ENCODE results near the gene NUP54. TPM values are rescaled to one million over a fixed set of nuclear protein-coding genes. Genes with fewer than 3 reads are reported as not detected.

The NUP54 gene
- total RNA-seq, 2 donors from 2014 or later, result 17.9 to 44.8 TPM

DNA sequence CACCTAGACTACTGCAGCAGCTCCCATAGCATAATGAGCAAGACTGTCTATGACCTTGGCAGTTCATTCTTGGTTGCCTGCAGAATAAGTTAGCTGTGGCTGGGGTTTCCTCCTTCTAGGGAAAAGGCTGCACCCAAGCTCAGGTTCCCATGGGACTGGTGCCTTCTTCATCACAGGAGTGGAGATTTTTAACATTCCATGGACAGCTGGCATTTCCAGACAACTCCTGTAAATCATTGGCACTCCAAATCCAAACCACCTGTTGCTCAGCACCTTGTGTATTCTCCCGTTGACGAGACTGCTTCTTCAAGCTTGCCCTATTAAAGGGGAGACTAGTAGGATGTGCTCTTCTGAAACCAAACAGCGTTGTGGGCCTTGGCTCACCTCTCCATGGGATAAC lies 7.8 kb upstream of the NUP54 start:
- Histone ChIP-seq H3K9me3 (no peaks in the 10 kb centered on the region), H3K27me3 (replicated peaks; ENCODE audit: insufficient read depth) (no peaks in the 10 kb centered on the region), H3K36me3 (peaks cover 8% of the 10 kb centered on the region), H3K4me3 (no peak overlapping the region), H3K4me1 (ENCODE audit: control insufficient read depth in 1 of 2, low read depth in 2 of 2) (no peaks in the 10 kb centered on the region), H3K27ac (no peak overlapping the region)
- ATAC-seq (ENCODE audit: insufficient number of reproducible peaks, low FRiP score, low read depth) (no peak), DNase-seq (ENCODE audit: low spot score) (no peak)
- TF ChIP-seq, protein P1, sequence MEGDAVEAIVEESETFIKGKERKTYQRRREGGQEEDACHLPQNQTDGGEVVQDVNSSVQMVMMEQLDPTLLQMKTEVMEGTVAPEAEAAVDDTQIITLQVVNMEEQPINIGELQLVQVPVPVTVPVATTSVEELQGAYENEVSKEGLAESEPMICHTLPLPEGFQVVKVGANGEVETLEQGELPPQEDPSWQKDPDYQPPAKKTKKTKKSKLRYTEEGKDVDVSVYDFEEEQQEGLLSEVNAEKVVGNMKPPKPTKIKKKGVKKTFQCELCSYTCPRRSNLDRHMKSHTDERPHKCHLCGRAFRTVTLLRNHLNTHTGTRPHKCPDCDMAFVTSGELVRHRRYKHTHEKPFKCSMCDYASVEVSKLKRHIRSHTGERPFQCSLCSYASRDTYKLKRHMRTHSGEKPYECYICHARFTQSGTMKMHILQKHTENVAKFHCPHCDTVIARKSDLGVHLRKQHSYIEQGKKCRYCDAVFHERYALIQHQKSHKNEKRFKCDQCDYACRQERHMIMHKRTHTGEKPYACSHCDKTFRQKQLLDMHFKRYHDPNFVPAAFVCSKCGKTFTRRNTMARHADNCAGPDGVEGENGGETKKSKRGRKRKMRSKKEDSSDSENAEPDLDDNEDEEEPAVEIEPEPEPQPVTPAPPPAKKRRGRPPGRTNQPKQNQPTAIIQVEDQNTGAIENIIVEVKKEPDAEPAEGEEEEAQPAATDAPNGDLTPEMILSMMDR (IDR thresholded peaks at IDR 0.05), result no peak

DNA sequence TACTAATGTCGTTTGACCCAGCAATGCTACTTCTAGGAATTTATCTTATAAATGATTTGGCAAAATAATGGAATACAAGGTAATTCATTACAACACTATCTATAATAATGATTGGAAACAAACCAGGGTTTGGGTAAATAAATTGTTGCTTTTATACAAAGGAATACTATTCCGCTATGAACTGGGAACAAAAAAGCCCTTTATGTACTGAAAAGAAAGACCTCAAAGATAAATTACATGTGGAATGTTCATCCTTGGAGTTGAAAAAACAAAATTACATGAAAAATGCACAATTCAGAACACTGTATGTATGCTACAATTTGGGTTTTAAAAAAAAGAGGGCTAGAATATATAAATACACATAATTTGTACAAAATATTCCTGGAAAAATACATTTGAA lies 5.2 kb upstream of the NUP54 start:
- DNase-seq (ENCODE audit: low spot score) (no peak), ATAC-seq (ENCODE audit: insufficient number of reproducible peaks, low FRiP score, low read depth) (no peak)
- Histone ChIP-seq H3K4me3 (no peak overlapping the region), H3K4me1 (ENCODE audit: control insufficient read depth in 1 of 2, low read depth in 2 of 2) (peaks cover 6 to 7% of the 10 kb centered on the region in 2 donors), H3K36me3 (no peaks in the 10 kb centered on the region), H3K9me3 (no peaks in the 10 kb centered on the region), H3K27me3 (replicated peaks; ENCODE audit: insufficient read depth) (no peaks in the 10 kb centered on the region), H3K27ac (no peak overlapping the region)
- TF ChIP-seq, protein P1 (IDR thresholded peaks at IDR 0.05), result no peak

DNA sequence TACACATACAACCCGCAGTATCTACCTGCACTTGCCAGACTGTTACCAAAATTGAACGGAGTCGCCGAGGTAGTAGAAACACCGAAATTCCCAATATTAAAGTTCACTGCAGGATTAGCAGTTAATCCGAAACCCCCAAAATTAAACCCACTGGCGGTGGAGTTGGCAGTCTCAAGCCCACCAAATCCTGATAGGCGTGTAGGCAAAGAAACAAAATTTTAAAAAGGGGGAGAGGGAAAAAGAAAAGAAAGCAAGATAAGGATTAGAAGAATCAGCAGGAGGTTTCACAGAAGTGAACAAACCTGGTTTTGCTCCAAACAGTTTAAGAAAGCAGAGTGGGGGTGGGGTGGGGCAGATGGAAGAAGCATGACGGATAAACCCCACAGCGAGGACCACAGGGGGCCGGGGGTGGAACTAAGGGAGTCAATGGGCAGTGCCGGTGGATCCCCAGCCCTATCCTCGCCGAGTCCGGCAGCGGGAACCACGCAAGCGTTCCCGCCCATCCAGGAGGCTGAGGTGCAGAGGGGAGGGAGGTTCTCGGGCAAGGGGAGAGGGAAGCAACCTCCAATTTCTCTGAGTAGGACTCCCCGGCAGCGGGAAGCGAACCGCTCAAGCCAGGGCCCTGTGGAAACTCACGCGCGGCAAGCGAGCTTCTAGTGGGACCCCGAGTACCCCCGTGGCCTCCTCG lies 599 bp downstream of the NUP54 start:
- H3K36me3 ChIP-seq, result no peaks in the 10 kb centered on the region
- H3K9me3 ChIP-seq, result no peaks in the 10 kb centered on the region
- ATAC-seq (ENCODE audit: insufficient number of reproducible peaks, low FRiP score, low read depth), result peak; percentile 15
- TF ChIP-seq, protein P1 (IDR thresholded peaks at IDR 0.05), result no peak
- DNase-seq (ENCODE audit: low spot score), result peak; percentile 31
- no peaks in the 10 kb centered on the region for H3K27me3 ChIP-seq (replicated peaks; ENCODE audit: insufficient read depth)
- H3K4me3 ChIP-seq, result peak overlapping the region; percentile 81
- peaks cover 25 to 30% of the 10 kb centered on the region in 2 donors for H3K4me1 ChIP-seq (ENCODE audit: control insufficient read depth in 1 of 2, low read depth in 2 of 2)
- peak overlapping the region; percentile 86 for H3K27ac ChIP-seq

DNA sequence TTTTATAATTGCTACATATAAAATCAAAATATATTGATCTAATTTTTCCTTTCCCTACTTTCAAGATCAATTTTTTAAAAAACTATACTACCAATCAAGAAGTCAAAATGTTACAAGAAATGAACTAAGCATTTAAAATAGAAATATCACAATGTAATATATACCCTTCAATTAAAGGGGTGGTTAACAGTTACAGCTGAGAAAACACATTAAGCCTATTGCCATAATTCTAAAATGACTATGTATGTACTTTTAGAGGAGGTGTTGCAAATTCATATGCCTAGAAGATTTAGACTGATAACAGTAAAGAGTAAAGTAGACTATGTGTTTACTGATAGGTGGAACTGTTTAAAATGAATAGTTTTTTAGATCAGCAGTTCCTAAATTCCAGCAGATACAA lies 3.7 kb downstream of the NUP54 start:
- ATAC-seq (ENCODE audit: insufficient number of reproducible peaks, low FRiP score, low read depth), result no peak
- H3K4me3 ChIP-seq, result no peak overlapping the region
- no peak overlapping the region for H3K27ac ChIP-seq

DNA sequence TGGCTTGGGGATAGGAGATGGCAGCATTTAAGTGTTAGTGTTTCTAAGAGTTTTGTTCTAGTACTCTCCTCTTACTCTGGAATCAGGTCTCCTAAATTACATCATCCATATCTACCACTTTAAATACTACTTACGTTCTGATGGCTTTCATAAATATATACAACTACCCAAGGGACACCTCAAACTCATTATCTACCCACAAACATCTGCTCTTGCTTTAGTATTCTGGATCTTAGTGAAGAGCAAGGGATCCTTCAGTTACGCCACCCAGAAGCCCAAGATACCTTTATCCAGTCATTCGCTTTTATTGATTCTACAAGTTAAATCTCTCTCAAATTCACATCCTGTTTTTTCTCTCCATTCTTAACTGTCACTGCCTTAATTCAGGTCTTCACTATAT lies 7.0 kb downstream of the NUP54 start:
- no peak for ATAC-seq (ENCODE audit: insufficient number of reproducible peaks, low FRiP score, low read depth)

More for the DNA sequence above, 3.7 kb downstream of the NUP54 start:
- TF ChIP-seq, protein P1 (IDR thresholded peaks at IDR 0.05), result no peak
- no peak for DNase-seq (ENCODE audit: low spot score)
- H3K36me3 ChIP-seq, result no peaks in the 10 kb centered on the region
- peaks cover 25 to 30% of the 10 kb centered on the region in 2 donors for H3K4me1 ChIP-seq (ENCODE audit: control insufficient read depth in 1 of 2, low read depth in 2 of 2)
- H3K9me3 ChIP-seq, result no peaks in the 10 kb centered on the region
- no peaks in the 10 kb centered on the region for H3K27me3 ChIP-seq (replicated peaks; ENCODE audit: insufficient read depth)

More for the DNA sequence above, 7.0 kb downstream of the NUP54 start:
- Histone ChIP-seq H3K4me3 (no peak overlapping the region), H3K4me1 (ENCODE audit: control insufficient read depth in 1 of 2, low read depth in 2 of 2) (peaks cover 7 to 9% of the 10 kb centered on the region in 2 donors), H3K36me3 (peaks cover 9% of the 10 kb centered on the region), H3K27me3 (replicated peaks; ENCODE audit: insufficient read depth) (no peaks in the 10 kb centered on the region), H3K9me3 (no peaks in the 10 kb centered on the region), H3K27ac (no peak overlapping the region)
- TF ChIP-seq, protein P1 (IDR thresholded peaks at IDR 0.05), result no peak
- DNase-seq (ENCODE audit: low spot score), result no peak
